HG02870 (cell line): ENCODE data around the gene LPAR1.

Experiments used
- ATAC-seq: cut with Tn5 transposase; IDR thresholded peaks from one replicate; pipeline ENCODE4 v1.9.1; 2021; ENCODE audit warnings: mild to moderate bottlenecking, moderate library complexity; ENCODE audit not compliant: unreplicated experiment

LPAR1 gene

GRCh38 chr9:111003182-111003581 lies 35.1 kb downstream of the LPAR1 start:
- no peak for ATAC-seq

DNA sequence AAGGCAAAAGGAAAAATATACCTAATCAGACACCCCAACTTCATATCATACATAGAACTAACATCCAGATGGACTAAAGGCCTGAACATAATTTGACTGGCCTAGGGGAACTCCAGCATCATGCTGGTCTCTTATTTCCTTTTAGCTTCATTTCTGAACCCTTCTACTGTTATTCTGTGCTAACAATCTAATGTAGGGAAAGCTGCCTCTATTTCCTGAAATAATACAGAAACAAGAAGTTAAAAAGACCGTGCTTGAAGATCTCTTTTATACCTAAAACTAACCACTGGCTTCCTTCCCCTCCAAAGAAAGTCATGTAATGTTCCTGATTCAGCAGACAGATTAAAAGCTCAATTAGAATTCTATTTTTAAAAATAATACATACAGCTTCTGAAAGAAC lies 36.7 kb downstream of the LPAR1 start:
- no peak for ATAC-seq

- ATAC-seq: no peak
These were observed 38.1 kb downstream of the LPAR1 start for GRCh38 chr9:111000202-111000601.

DNA sequence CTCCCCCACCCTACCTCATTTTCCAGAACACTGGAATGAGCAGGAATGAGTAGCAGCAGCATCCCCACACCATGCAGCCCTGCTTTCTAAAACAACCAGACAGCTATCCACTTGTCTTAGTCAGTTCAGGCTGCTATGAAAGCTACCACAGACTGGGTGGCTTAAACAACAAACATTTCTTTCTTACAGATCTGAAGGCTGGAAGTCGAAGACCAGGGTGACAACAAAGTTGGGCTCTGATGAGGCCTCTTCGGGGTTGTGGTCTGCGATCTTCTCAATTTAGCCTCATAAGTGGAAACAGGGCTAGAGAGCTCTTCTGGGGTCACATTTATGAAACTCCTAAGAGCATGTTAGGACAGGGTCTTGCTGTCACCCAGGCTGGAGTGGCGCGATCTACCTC lies 38.9 kb downstream of the LPAR1 start:
- no peak for ATAC-seq

GRCh38 chr9:110997847-110998246 lies 40.4 kb downstream of the LPAR1 start:
- ATAC-seq: no peak

GRCh38 chr9:110996436-110997220 lies 41.6 kb downstream of the LPAR1 start:
- no peak for ATAC-seq

GRCh38 chr9:110995420-110996340 lies 42.6 kb downstream of the LPAR1 start:
- peak; percentile 55 for ATAC-seq

- ATAC-seq: no peak
These were observed 43.5 kb downstream of the LPAR1 start for GRCh38 chr9:110994771-110995241.

DNA sequence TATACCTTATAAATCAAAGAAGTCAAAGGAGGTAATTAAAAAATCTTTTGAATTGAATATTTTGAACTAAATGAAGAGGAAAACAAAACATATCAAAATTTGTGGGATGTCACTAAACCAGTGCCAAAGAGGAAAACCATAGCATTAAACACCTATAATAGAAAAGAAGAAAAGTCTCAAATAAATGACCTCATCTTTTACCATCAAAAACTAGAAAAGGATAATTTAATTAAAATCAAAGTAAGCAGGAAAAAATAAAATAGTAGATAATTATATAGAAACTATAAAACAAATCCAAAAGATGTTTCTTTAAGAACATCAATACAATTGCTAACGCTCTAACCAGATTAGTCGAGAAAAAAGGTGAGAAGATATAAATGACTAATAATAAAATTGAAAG lies 47.8 kb downstream of the LPAR1 start:
- ATAC-seq: no peak

DNA sequence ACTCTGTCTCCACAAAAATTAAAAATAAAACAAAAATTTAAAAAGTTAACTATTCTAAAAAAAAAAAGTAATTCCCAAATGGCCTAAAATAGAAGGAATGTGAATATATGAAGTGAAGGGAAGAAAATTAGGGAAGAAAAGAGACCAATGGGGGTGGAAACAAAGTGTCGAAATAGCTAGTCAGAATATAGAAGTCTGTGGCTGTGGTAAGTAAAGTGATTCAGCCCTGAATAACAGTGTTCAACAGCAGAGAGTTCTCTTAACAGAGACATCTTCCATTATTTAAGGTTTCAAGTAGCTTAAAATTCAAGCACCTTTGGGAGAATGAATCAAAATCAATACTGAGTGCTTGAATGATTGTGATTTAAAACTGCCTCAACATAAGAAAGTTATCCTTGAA lies 51.7 kb downstream of the LPAR1 start:
- ATAC-seq: no peak

GRCh38 chr9:110984890-110985437 lies 53.3 kb downstream of the LPAR1 start:
- no peak for ATAC-seq

GRCh38 chr9:110980261-110980660 lies 58.0 kb downstream of the LPAR1 start:
- no peak for ATAC-seq

GRCh38 chr9:110979636-110980035 lies 58.6 kb downstream of the LPAR1 start:
- no peak for ATAC-seq

- ATAC-seq: no peak
These were observed 59.8 kb downstream of the LPAR1 start for GRCh38 chr9:110978516-110978915.

- ATAC-seq: no peak
These were observed 61.0 kb downstream of the LPAR1 start for GRCh38 chr9:110977259-110977709.

DNA sequence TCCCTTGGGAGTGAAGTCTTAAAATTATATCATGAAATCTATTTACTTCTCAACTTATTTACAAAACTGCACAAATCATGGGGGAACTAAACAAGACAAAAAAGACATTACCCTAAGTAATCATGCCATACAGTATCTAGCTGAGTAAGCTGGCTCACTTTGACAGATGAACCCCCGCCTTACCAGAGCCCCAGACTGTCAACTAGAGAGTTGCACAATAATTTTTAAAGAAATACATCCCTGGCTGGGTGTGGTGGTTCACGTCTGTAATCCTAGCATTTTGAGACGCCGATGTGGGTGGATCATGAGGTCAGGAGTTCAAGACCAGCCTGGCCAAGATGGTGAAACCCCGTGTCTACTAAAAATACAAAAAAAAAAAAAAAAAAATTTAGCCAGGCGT lies 62.3 kb downstream of the LPAR1 start:
- no peak for ATAC-seq

DNA sequence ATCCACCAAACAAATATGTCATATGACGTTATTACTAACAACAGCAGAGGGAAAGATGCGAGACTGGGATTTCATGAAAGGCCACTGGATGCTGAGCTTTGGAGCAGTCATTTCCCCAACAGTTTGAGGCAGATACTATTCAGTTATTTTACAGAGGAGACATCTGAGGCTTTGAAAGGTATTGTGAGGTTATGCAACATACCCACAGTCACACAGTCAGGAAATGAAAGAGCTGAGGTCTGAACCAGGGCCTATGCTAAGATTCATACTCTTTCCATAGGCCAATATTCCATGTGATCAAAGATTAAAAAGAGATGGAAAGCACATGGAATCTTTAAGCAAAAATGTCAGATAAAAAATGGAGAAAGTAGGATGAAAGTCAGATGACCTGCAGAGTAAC lies 63.0 kb downstream of the LPAR1 start:
- ATAC-seq: no peak

- no peak for ATAC-seq
These were observed 66.6 kb downstream of the LPAR1 start for GRCh38 chr9:110971705-110972104.

- ATAC-seq: no peak
These were observed 67.0 kb downstream of the LPAR1 start for GRCh38 chr9:110971234-110971633.

GRCh38 chr9:110969971-110970386 lies 68.3 kb downstream of the LPAR1 start:
- no peak for ATAC-seq

DNA sequence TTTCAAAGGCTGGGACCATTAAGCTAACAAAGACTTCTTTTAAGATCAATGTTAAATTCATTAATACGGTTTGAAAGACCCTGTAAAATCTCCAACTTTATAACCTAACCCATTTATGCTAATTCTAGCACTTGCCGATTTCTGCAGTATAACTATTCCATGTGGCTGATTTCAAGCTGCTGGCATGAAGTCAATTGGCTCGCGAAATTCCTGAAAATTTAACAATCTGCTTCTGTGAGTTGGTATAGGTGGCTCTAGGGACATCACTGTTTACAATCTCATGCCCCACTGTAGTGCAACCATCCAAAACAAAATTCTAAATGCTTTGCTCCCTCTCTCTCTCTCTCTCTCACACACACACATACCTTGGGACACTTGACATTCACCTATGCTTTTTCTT lies 70.2 kb downstream of the LPAR1 start:
- ATAC-seq: no peak
